GM19351 (cell line): Measurements from ENCODE around the gene PCYT2.
A peak's percentile ranks its signal among the peaks of the same experiment; 100 is the strongest.

Source experiments
- ATAC-seq: cut with Tn5 transposase; IDR thresholded peaks from one replicate; pipeline ENCODE4 v1.9.1; 2021; ENCODE audit warnings: mild to moderate bottlenecking, moderate library complexity; ENCODE audit not compliant: unreplicated experiment

The PCYT2 gene

GRCh38 chr17:81877569-81877968 is 33.6 kb downstream of the PCYT2 start:
- no peak for ATAC-seq

GRCh38 chr17:81871387-81872230 is 39.6 kb downstream of the PCYT2 start:
- peak; percentile 12 for ATAC-seq

- peak; percentile 46 for ATAC-seq
Observed at GRCh38 chr17:81870981-81871386, 40.2 kb downstream of the PCYT2 start, which contains the start of gene ARHGDIA. Gene ARHGDIA (minus strand): TSS chr17:81871337. CDS start chr17:81869930, 1,407 bp downstream.

- ATAC-seq: peak; percentile 12
Observed at GRCh38 chr17:81870131-81870980, 40.8 kb downstream of the PCYT2 start.

- no peak for ATAC-seq
Observed at GRCh38 chr17:81869221-81870130, 41.7 kb downstream of the PCYT2 start.

DNA sequence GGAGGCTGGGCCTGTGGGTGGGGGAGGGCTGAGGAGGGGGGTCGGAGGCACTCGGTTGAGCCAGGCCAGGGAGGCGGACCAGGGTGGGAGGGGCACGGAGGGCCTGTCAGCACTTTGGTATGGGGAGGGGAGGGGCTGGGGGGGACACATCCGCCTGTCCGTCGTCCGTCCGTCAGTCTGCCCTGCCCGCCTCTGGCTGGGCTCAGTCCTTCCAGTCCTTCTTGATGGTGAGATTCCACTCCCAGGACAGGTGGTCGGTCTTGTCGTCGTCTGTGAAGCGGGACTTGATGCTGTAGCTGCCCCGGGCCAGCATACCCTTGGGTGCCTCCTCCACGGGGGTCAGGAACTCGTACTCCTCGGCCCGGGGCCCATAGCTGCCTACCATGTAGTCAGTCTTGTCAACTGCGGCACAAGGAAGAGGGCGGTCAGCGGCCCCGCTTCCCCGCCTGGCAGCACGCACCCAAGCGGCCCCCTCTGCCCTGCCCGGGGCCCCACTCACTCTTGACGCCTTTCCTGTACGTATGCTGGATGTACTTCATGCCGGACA is 42.5 kb downstream of the PCYT2 start:
- no peak for ATAC-seq

DNA sequence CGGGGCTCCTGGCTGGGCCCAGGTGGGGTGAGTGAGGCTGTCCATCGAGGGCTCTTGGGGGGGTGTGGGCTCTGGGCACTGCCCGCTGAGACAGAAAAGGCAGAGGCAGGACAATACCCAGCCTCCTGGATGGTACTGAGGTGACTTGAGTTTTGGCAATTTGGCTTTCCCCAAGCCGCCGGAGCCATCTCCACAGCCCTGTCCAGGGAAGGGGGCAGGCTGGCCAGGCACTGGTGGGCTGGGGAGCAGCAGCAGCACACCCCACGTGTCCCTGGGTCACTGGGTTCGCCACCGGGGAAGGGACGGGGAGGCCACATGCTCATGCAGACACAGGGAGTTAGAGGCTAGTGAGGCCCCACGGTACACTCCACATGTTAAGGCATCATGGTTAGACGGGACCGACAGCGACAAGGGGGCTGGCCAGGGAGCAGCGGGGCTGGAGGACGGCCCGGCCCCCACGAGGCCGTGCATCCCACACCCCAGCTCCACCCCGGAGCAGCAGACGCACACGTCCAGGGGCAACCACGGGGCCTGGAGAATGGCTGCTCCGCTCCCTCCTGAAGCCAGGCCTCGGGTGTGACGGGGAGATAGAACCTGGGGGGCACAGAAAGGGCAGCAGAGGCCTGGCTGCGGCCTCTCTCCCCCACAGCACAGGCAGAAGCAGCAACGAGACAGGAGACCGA is 43.1 kb downstream of the PCYT2 start:
- no peak for ATAC-seq

DNA sequence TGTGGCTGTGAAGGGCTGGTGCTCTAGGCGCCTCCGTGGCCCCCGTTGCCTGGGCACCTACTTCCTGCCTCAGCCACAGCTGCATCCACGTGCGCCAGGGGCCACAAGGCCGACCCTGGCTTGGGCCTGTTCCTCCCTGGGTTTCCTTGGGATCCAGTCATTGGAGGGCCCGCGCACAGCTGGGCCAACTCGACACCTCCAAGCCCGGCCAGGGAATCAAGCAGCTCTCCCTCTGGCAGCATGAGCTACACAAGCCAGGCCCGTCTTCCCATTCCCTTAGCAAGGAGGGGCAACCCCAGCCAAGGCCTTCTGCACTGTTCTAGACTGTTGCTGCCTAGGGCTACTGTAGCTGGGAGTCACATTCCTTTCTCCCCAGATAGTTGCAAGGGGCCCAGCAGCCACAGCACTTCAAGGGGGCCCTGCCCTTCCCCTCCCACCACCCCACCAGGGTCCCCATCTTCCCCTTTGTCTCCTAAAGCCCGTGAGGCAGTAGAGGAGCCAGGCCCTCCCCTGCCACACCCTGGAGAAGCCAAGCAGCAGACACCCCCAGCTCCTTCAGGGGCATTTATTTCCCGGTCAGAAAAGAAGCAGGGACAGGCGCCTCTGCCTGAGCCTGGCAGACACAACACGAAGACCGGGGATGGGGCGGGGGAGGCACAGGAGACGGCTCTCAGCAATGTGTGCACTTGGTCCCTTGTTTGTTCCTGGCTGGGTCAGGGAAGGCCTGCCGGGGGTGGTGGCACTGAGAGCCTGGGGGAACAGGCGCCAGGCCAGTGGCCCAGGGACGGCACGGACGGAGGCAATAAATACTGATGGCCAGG is 43.8 kb downstream of the PCYT2 start:
- ATAC-seq: no peak

GRCh38 chr17:81866440-81867169 is 44.6 kb downstream of the PCYT2 start:
- no peak for ATAC-seq

DNA sequence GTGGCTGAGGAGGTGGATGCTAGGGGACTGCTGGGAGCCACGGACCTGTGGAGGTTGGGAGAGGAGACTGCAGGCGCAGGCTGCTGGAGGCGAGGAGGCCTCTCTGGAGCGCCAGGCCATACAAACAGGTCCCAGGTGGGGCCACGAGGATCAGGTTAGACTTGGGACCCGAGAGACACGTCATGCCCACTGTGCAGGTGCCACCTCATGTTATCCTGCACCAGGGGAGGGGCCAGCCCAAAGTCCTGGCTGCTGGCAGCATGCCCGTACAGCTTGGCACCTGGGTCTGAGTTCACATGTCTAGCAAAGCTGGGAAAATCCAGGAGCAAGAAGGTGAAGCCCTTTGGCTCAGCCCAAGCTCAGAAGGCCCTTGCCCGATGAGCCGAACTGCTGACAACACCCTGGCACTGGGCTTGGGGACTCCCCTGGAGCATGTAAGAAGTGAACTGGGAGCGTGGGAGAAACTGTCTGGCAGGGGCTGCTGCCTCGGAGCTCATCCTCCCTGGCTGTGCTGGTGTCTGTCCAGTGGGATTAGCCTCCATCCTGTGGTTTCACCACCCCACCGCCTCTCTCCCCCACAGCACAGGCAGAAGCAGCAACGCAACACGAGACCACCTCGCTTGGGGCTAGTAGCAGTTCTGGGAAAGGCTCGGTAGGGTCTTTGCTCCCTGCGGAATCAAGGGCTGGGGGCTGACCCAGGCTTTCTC is 45.3 kb downstream of the PCYT2 start:
- no peak for ATAC-seq

DNA sequence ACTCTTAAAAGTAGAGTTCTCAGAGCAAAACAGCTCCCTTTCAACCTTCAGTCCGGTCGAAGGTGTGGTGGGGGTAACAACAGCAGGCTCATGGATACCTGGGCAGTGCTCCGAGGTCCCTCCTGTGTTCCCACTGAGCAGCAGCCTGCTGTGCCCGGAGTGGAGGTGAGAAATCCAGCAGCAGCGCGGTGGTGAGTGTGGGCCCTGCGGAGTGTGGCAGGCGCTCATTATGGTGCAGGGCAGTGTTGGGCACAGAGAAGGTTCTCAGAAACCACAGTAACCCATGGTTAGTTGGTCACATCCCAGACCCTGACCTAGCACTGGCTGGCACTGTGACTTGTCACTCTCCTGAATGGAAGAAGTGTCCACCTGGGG is 45.9 kb downstream of the PCYT2 start:
- ATAC-seq: no peak

- no peak for ATAC-seq
Observed at GRCh38 chr17:81863833-81864768, 47.1 kb downstream of the PCYT2 start.

DNA sequence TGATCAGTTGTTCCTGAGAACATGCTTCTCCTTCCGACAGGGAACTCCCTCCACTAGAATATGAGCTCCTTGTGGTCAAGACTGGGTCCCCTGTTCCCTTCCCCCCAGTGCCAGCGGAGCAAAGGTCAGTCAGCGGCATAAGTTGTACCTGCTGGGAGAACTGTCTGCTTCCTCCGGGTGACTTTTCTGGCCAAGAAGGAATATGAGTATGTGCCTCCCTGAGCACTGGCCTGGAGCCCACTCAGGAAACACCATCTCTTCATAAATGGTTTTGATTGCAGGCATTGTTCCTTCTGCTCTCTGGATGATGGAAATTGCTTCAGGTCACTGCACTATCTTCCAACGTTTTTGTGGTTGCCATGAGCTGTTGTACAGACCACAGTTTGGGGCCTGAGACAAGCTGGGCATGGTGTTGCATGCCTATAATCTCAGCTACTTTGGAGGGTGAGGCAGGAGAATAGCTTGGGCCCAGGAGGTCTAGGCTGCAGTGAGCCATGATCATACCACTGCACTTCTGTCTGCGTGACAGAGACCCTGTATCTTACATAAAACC is 48.0 kb downstream of the PCYT2 start:
- no peak for ATAC-seq

GRCh38 chr17:81860756-81861568 is 50.2 kb downstream of the PCYT2 start:
- peak; percentile 84 for ATAC-seq

DNA sequence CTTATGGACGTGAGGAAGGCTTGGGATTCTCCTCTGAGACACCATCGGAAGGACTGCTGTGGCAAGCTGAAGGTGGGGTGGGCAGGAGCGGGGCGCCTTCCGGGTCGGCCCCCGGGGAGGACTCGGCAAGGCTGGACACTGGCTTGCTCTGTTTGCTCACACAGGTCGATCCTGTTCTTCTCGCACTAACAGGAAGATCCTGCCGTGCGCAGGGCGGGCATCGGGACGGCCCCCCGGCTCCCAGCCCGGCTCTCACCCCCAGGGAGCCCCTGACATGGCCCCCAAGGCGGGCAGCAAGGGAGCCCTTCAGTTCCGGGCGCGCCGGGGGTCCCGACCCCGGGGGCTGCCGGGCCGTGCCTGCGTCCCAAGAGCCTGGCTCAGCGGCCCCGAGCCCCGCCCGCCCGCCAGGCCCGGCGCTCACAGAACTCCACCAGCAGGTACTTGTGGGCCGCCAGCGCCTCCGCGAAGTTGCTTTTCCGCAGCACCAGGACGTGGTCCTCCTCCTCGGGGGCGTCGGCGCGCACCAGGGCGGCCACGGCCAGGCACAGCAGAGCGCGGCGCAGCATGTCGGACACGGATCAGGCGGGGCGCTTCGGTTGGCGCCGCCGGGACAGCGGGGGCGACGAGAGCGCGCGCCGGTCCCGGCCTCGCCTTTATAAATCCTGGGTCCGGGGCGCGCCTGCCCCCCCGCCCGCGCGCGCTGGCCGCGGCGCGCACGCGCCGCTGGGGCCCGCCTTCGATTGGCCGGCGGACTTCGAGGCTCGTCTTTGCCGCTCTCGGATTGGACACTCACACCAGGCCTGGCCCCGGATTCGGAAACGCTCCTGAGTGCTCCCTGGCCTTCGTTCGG is 51.1 kb downstream of the PCYT2 start, which contains the start of gene P4HB:
P4HB (minus strand) TSS at position 630 of the 850 bp plus-strand sequence; CDS start at position 566, 64 bp downstream.
- ATAC-seq: no peak
